Activated T-cell treated with anti-CD3 and anti-CD28 coated beads, Interleukin-2, amount 50 U/mL, for 4 hours (primary cell): ENCODE data around the gene TDO2. TPM values are rescaled to one million over a fixed set of nuclear protein-coding genes. Genes with fewer than 3 reads are reported as not detected.

Source experiments
- ATAC-seq, 2 donors: fragments of 200-7000 bp; cut with Tn5 transposase; one replicate each; pipeline ENCODE4 v1.10.0; 2021
- DNase-seq: peaks from one replicate; pipeline ENCODE4 v3.0.0-alpha.2; 2020
- H3K27me3 Mint-ChIP-seq: one replicate; pipeline ENCODE4 v1.8.0; 2021; ENCODE audit warnings: low read depth, mixed read lengths
- H3K36me3 Mint-ChIP-seq: one replicate; pipeline ENCODE4 v1.8.0; 2022; ENCODE audit warnings: mixed read lengths; ENCODE audit not compliant: insufficient read depth
- H3K4me1 Mint-ChIP-seq: one replicate; pipeline ENCODE4 v1.8.0; 2021; ENCODE audit warnings: low read depth, mixed read lengths
- H3K4me3 Mint-ChIP-seq: one replicate; pipeline ENCODE4 v1.8.0; 2021; ENCODE audit warnings: mild to moderate bottlenecking, moderate library complexity, mixed read lengths
- H3K9me3 Mint-ChIP-seq: one replicate; pipeline ENCODE4 v1.8.0; 2021; ENCODE audit warnings: mixed read lengths
- total RNA-seq, 3 donors: library from RNA; stranded (reverse); gene quantifications; one replicate each; pipeline ENCODE4 v1.2.1, GENCODE V29; 2021

Gene TDO2
- total RNA-seq, result under 1 TPM in 1 of 3 donors, not detected in 2; 0.16 TPM

- Mint-ChIP-seq H3K4me3 (no peak within 1 kb of the TSS), H3K9me3 (no peaks in the 10 kb centered on the region), H3K4me1 (no peaks in the 10 kb centered on the region), H3K36me3 (no peaks in the 10 kb centered on the region), H3K27me3 (peaks cover 5% of the 10 kb centered on the region)
- DNase-seq (no peak), ATAC-seq (no peak)
Observed at GRCh38 chr4:155903453-155903852, at the start of gene TDO2. Gene TDO2 (plus strand): TSS chr4:155903696. CDS start chr4:155903759, 63 bp downstream.

- ATAC-seq (no peak), DNase-seq (no peak)
- H3K36me3 Mint-ChIP-seq, result no peaks in the 10 kb centered on the region
- H3K4me3 Mint-ChIP-seq, result no peak overlapping the region
- H3K27me3 Mint-ChIP-seq, result no peaks in the 10 kb centered on the region
- H3K4me1 Mint-ChIP-seq, result no peaks in the 10 kb centered on the region
- peaks cover 3% of the 10 kb centered on the region for H3K9me3 Mint-ChIP-seq
Observed at GRCh38 chr4:155854582-155855226, 48.8 kb upstream of the TDO2 start.

GRCh38 chr4:155855897-155856296 lies 47.6 kb upstream of the TDO2 start:
- Mint-ChIP-seq H3K27me3 (no peaks in the 10 kb centered on the region), H3K36me3 (no peaks in the 10 kb centered on the region), H3K4me3 (no peak overlapping the region), H3K9me3 (no peaks in the 10 kb centered on the region), H3K4me1 (no peaks in the 10 kb centered on the region)
- DNase-seq (no peak), ATAC-seq (no peak)

- Mint-ChIP-seq H3K4me3 (no peak within 1 kb of the TSS), H3K9me3 (peaks cover 15% of the 10 kb centered on the region), H3K27me3 (peaks cover 2% of the 10 kb centered on the region), H3K36me3 (no peaks in the 10 kb centered on the region), H3K4me1 (no peaks in the 10 kb centered on the region)
- DNase-seq (no peak), ATAC-seq (no peak)
Observed at GRCh38 chr4:155866177-155866576, 37.3 kb upstream of the TDO2 start, which contains the start of gene ASIC5. Gene ASIC5 (minus strand): TSS chr4:155866277. CDS start chr4:155866226, 51 bp downstream.

- Mint-ChIP-seq H3K4me1 (no peaks in the 10 kb centered on the region), H3K27me3 (no peaks in the 10 kb centered on the region)
- ATAC-seq, result no peak
Observed at GRCh38 chr4:155875878-155876277, 27.6 kb upstream of the TDO2 start.

GRCh38 chr4:155877971-155878370 lies 25.5 kb upstream of the TDO2 start:
- ATAC-seq (no peak), DNase-seq (no peak)
- Mint-ChIP-seq H3K4me1 (no peaks in the 10 kb centered on the region), H3K9me3 (no peaks in the 10 kb centered on the region), H3K27me3 (no peaks in the 10 kb centered on the region), H3K4me3 (no peak overlapping the region), H3K36me3 (no peaks in the 10 kb centered on the region)

More at GRCh38 chr4:155875878-155876277, 27.6 kb upstream of the TDO2 start:
- H3K36me3 Mint-ChIP-seq, result no peaks in the 10 kb centered on the region
- no peak overlapping the region for H3K4me3 Mint-ChIP-seq
- H3K9me3 Mint-ChIP-seq, result no peaks in the 10 kb centered on the region
- DNase-seq, result no peak

- no peaks in the 10 kb centered on the region for H3K9me3 Mint-ChIP-seq
- ATAC-seq, result no peak
Observed at GRCh38 chr4:155878611-155879010, 24.9 kb upstream of the TDO2 start.

GRCh38 chr4:155879767-155880166 lies 23.7 kb upstream of the TDO2 start:
- Mint-ChIP-seq H3K4me3 (no peak overlapping the region), H3K27me3 (no peaks in the 10 kb centered on the region), H3K36me3 (no peaks in the 10 kb centered on the region), H3K4me1 (no peaks in the 10 kb centered on the region), H3K9me3 (no peaks in the 10 kb centered on the region)
- no peak for ATAC-seq
- no peak for DNase-seq

More at GRCh38 chr4:155878611-155879010, 24.9 kb upstream of the TDO2 start:
- Mint-ChIP-seq H3K36me3 (no peaks in the 10 kb centered on the region), H3K4me1 (no peaks in the 10 kb centered on the region), H3K4me3 (no peak overlapping the region), H3K27me3 (no peaks in the 10 kb centered on the region)
- no peak for DNase-seq

- H3K27me3 Mint-ChIP-seq, result no peaks in the 10 kb centered on the region
- no peak for DNase-seq
- no peaks in the 10 kb centered on the region for H3K4me1 Mint-ChIP-seq
- no peak overlapping the region for H3K4me3 Mint-ChIP-seq
- no peaks in the 10 kb centered on the region for H3K36me3 Mint-ChIP-seq
- ATAC-seq, result no peak
- no peaks in the 10 kb centered on the region for H3K9me3 Mint-ChIP-seq
Observed at GRCh38 chr4:155881555-155881954, 21.9 kb upstream of the TDO2 start.

- H3K4me3 Mint-ChIP-seq, result no peak overlapping the region
- DNase-seq, result no peak
- ATAC-seq, result no peak
- no peaks in the 10 kb centered on the region for H3K9me3 Mint-ChIP-seq
- no peaks in the 10 kb centered on the region for H3K36me3 Mint-ChIP-seq
- no peaks in the 10 kb centered on the region for H3K4me1 Mint-ChIP-seq
- H3K27me3 Mint-ChIP-seq, result no peaks in the 10 kb centered on the region
Observed at GRCh38 chr4:155883895-155884294, 19.6 kb upstream of the TDO2 start.

GRCh38 chr4:155885666-155886065 lies 17.8 kb upstream of the TDO2 start:
- Mint-ChIP-seq H3K9me3 (no peaks in the 10 kb centered on the region), H3K4me1 (no peaks in the 10 kb centered on the region), H3K27me3 (peaks cover 2% of the 10 kb centered on the region), H3K4me3 (no peak overlapping the region), H3K36me3 (no peaks in the 10 kb centered on the region)
- ATAC-seq, result no peak
- no peak for DNase-seq

- Mint-ChIP-seq H3K9me3 (no peaks in the 10 kb centered on the region), H3K36me3 (no peaks in the 10 kb centered on the region), H3K27me3 (peaks cover 4% of the 10 kb centered on the region), H3K4me1 (no peaks in the 10 kb centered on the region), H3K4me3 (no peak overlapping the region)
- DNase-seq (no peak), ATAC-seq (no peak)
Observed at GRCh38 chr4:155887045-155887444, 16.5 kb upstream of the TDO2 start.

- ATAC-seq (no peak), DNase-seq (no peak)
- Mint-ChIP-seq H3K27me3 (peaks cover 6% of the 10 kb centered on the region), H3K9me3 (no peaks in the 10 kb centered on the region), H3K36me3 (no peaks in the 10 kb centered on the region), H3K4me3 (no peak overlapping the region), H3K4me1 (no peaks in the 10 kb centered on the region)
Observed at GRCh38 chr4:155887847-155888570, 15.5 kb upstream of the TDO2 start.

GRCh38 chr4:155889031-155889793 lies 14.3 kb upstream of the TDO2 start:
- Mint-ChIP-seq H3K9me3 (no peaks in the 10 kb centered on the region), H3K4me1 (no peaks in the 10 kb centered on the region), H3K27me3 (peaks cover 8% of the 10 kb centered on the region), H3K36me3 (no peaks in the 10 kb centered on the region), H3K4me3 (no peak overlapping the region)
- ATAC-seq (no peak), DNase-seq (no peak)
